K562 (cell line): ENCODE measurements around the gene COPG2. TPM values are rescaled to one million over a fixed set of nuclear protein-coding genes. Genes with fewer than 3 reads are reported as not detected.

ENCODE experiments used
- ATAC-seq: fragments of 200-7000 bp; cut with Tn5 transposase; 3 replicates; pipeline ENCODE4 v1.9.1; 2020; ENCODE audit warnings: moderate library complexity
- BruUV-seq: library from RNA; stranded (reverse); fragments of 400-500 nt; replicated peaks from 2 replicates; lab custom pipeline; 2021; lab: Mats Ljungman, UMichigan
- CTCF ChIA-PET: fragments of 300-600 bp; formaldehyde crosslinking; extraction: SDS; loops from one replicate; lab custom pipeline; 2021; ENCODE audit warnings: low intra/inter-chr PET ratio; lab: Yijun Ruan, JAX
- POLR2A ChIA-PET: fragments of 300-600, 350-650 bp; sonication (Branson Sonifier 250); formaldehyde crosslinking; extraction: SDS; loops from one replicate; lab custom pipeline; 2021; ENCODE audit warnings: antibody characterized with exemption, inconsistent platforms; lab: Yijun Ruan, JAX
- DNase-seq, 4 experiments: peaks; one replicate each; pipeline versions ENCODE4 v3.0.0 to v3.0.0-alpha.2; 2011 to 2018; ENCODE audit warnings: low spot score in 3 of 4, mixed read lengths in 3 of 4; ENCODE audit errors: extremely low read depth in 1 of 4
- FAIRE-seq: peaks from 2 replicates; lab custom pipeline; 2011; peaks lifted over from hg19 to GRCh38; lab: Jason Lieb, UNC
- H2AFZ ChIP-seq: 2 replicates; pipeline ENCODE4 v1.6.0; 2011; ENCODE audit warnings: low read depth, low read length, control low read depth, inconsistent platforms
- H3K27ac ChIP-seq: fragments of 200-600 bp; 3 replicates; pipeline ENCODE4 v1.8.0; 2011; ENCODE audit warnings: low read depth, mild to moderate bottlenecking, control low read depth, inconsistent platforms, low read length, moderate library complexity, mixed read lengths; ENCODE audit errors: extremely low read depth
- H3K27me3 ChIP-seq, 2 experiments: fragments of 300-600 bp in 1 of 2; 2 replicates in 1 of 2; 3 replicates in 1 of 2; pipeline versions ENCODE4 v1.6.0 to v1.8.0; 2011; ENCODE audit warnings: inconsistent platforms in 2 of 2, low read length in 2 of 2, mild to moderate bottlenecking in 1 of 2, mixed read lengths in 1 of 2, moderate library complexity in 1 of 2; ENCODE audit not compliant: control insufficient read depth in 2 of 2, insufficient read depth in 2 of 2
- H3K36me3 ChIP-seq: fragments of 300-600 bp; 3 replicates; pipeline ENCODE4 v1.8.0; 2011; ENCODE audit warnings: mild to moderate bottlenecking, low read length, inconsistent platforms; ENCODE audit not compliant: control insufficient read depth, insufficient read depth
- H3K4me1 ChIP-seq, 2 experiments: fragments of 200-600 bp in 1 of 2; replicated peaks in 1 of 2; 2 replicates in 1 of 2; 3 replicates in 1 of 2; pipeline versions ENCODE4 v1.5.1 to v1.8.0; 2011; ENCODE audit warnings: inconsistent platforms in 2 of 2, low read length in 2 of 2, mild to moderate bottlenecking in 1 of 2, mixed read lengths in 1 of 2, moderate library complexity in 1 of 2; ENCODE audit not compliant: control insufficient read depth in 2 of 2, insufficient read depth in 2 of 2
- H3K4me2 ChIP-seq: 2 replicates; pipeline ENCODE4 v1.6.1; 2011; ENCODE audit warnings: low read length, control low read depth, inconsistent platforms, mixed read lengths; ENCODE audit not compliant: insufficient read depth
- H3K4me3 ChIP-seq: fragments of 200-600 bp; sonication (generic), shearing (Covaris generic); 2 replicates; pipeline ENCODE4 v1.5.1; 2016; ENCODE audit warnings: control low read depth, inconsistent platforms
- H3K79me2 ChIP-seq: fragments of 200-600 bp; 3 replicates; pipeline ENCODE4 v1.8.0; 2011; ENCODE audit warnings: low read length, inconsistent platforms; ENCODE audit not compliant: control insufficient read depth, insufficient read depth
- H3K9ac ChIP-seq, 2 experiments: 2 replicates each; pipeline versions ENCODE4 v1.6.0 to v1.6.1; 2011; ENCODE audit warnings: low read depth in 2 of 2, low read length in 2 of 2, control low read depth in 1 of 2, inconsistent platforms in 1 of 2, mild to moderate bottlenecking in 1 of 2, mixed read lengths in 1 of 2; ENCODE audit not compliant: insufficient read depth in 1 of 2
- H3K9me1 ChIP-seq: one replicate; pipeline ENCODE4 v1.6.0; 2011; ENCODE audit warnings: inconsistent platforms, mild to moderate bottlenecking, low read length, moderate library complexity; ENCODE audit not compliant: control insufficient read depth, insufficient read depth
- H3K9me3 ChIP-seq: replicated peaks from 2 replicates; pipeline ENCODE4 v1.5.1; 2011; ENCODE audit warnings: low read depth, low read length, inconsistent platforms; ENCODE audit not compliant: control insufficient read depth, insufficient read depth
- H4K20me1 ChIP-seq: replicated peaks from 2 replicates; pipeline ENCODE4 v1.6.1; 2011; ENCODE audit warnings: low read length, inconsistent platforms, mixed read lengths; ENCODE audit not compliant: control insufficient read depth, insufficient read depth
- ATF2 ChIP-seq: sonication (generic); formaldehyde crosslinking; IDR thresholded peaks from 2 replicates; pipeline ENCODE4 v1.8.1; 2022; ENCODE audit warnings: missing genetic modification reagents
- C11orf30 ChIP-seq: fragments of 450-650 bp; IDR thresholded peaks from 2 replicates; pipeline ENCODE4 v1.6.1; 2016; ENCODE audit warnings: low read depth, mild to moderate bottlenecking
- CREB3L1 ChIP-seq: fragments of 450-650 bp; IDR thresholded peaks from 2 replicates; pipeline ENCODE4 v1.6.1; 2014; ENCODE audit warnings: low read depth, mild to moderate bottlenecking, moderate library complexity, borderline replicate concordance
- CTCFL ChIP-seq: IDR thresholded peaks from 2 replicates; pipeline ENCODE4 v1.6.1; 2011; ENCODE audit warnings: borderline replicate concordance, low read depth, mild to moderate bottlenecking, moderate library complexity, low read length; ENCODE audit not compliant: insufficient read depth, poor library complexity, severe bottlenecking
- ETS2 ChIP-seq: IDR thresholded peaks from 2 replicates; pipeline ENCODE4 v1.6.1; 2016; ENCODE audit warnings: borderline replicate concordance, missing genetic modification characterization, mild to moderate bottlenecking, moderate library complexity, missing compliant biosample characterization; ENCODE audit not compliant: poor library complexity, severe bottlenecking
- ETV1 ChIP-seq: fragments of 450-650 bp; conservative IDR thresholded peaks from 2 replicates; pipeline ENCODE4 v1.6.1; 2016; ENCODE audit warnings: missing genetic modification characterization, control low read depth, low read depth, missing compliant biosample characterization
- KDM1A ChIP-seq, 2 experiments: fragments of 450-650 bp; IDR thresholded peaks; 2 replicates each; pipeline ENCODE4 v1.6.1; 2016; ENCODE audit warnings: mild to moderate bottlenecking in 2 of 2
- KDM4B ChIP-seq, 2 experiments: fragments of 450-650 bp in 1 of 2; sonication (generic) in 1 of 2; IDR thresholded peaks; 2 replicates each; pipeline ENCODE4 v1.6.1; 2016 to 2017; ENCODE audit warnings: borderline replicate concordance in 2 of 2, antibody characterized with exemption in 1 of 2, low read depth in 1 of 2, mild to moderate bottlenecking in 1 of 2
- NFRKB ChIP-seq: fragments of 450-650 bp; IDR thresholded peaks from 2 replicates; pipeline ENCODE4 v1.6.1; 2016; ENCODE audit warnings: low read depth
- PRPF4 ChIP-seq: fragments of 200-400 bp; formaldehyde crosslinking; IDR thresholded peaks from one replicate; pipeline ENCODE4 v1.6.1; 2017; ENCODE audit warnings: low read length, low read depth, mild to moderate bottlenecking; ENCODE audit not compliant: insufficient read depth, poor library complexity, severe bottlenecking
- RBM14 ChIP-seq: fragments of 200-400 bp; formaldehyde crosslinking; IDR thresholded peaks from 2 replicates; pipeline ENCODE4 v1.6.1; 2018; ENCODE audit warnings: low read depth, mild to moderate bottlenecking, low read length, moderate library complexity, borderline replicate concordance; ENCODE audit not compliant: insufficient read depth
- SMARCA4 ChIP-seq: fragments of 450-650 bp; IDR thresholded peaks from 2 replicates; pipeline ENCODE4 v1.6.1; 2016
- TRIM24 ChIP-seq, 2 experiments: fragments of 450-650 bp; IDR thresholded peaks; 2 replicates each; pipeline ENCODE4 v1.6.1; 2016
- ZNF316 ChIP-seq: fragments of 450-650 bp; IDR thresholded peaks from 2 replicates; pipeline ENCODE4 v1.6.1; 2016
- ZNF584 ChIP-seq: fragments of 200-800 bp; sonication (Bioruptor generic); IDR thresholded peaks from 2 replicates; pipeline ENCODE4 v1.6.1; 2016; ENCODE audit warnings: low read depth, mild to moderate bottlenecking, missing genetic modification characterization, missing compliant biosample characterization
- WGBS: fragments of 100-300 bp; shearing (Covaris generic); methylation state at CpG from one replicate; pipeline ENCODE4 v1.1.6; 2016; ENCODE audit warnings: low coverage, mixed read lengths; ENCODE audit not compliant: insufficient coverage; ENCODE audit errors: missing lambda C conversion rate; 5-methylcytosine and 5-hydroxymethylcytosine counted together
- in situ Hi-C: fragments of 300-500 bp; cut with MboI; formaldehyde crosslinking; loops from 4 replicates; pipeline ENCODE4 v1.15.0; 2018; ENCODE audit warnings: inconsistent platforms, mixed read lengths
- intact Hi-C: fragments of 100-400 bp; cut with micrococcal nuclease; formaldehyde crosslinking; loops from 2 replicates; pipeline ENCODE4 v1.14.2; 2022
- polyA plus RNA-seq, 8 experiments: library from polyadenylated mRNA; depleted of rRNA in 4 of 8; stranded (reverse) in 5 of 8; unstranded in 3 of 8; fragments of >200 nt; fragmentation: Nextera tagmentation in 2 of 8; fragmentation: Illumina TruSeq in 1 of 8; extraction: Ambion mirVana in 2 of 8; extraction: Trizol in 1 of 8; gene quantifications; 2 replicates each; pipeline versions ENCODE4 v1.2.1 to v1.2.3, GENCODE V29; 2011 to 2014; ENCODE audit warnings: inconsistent platforms in 1 of 8, missing spikeins in 1 of 8
- total RNA-seq, 7 experiments: library from RNA; depleted of rRNA in 6 of 7; stranded (reverse); fragments of >200 nt in 6 of 7; fragmentation: Illumina TruSeq in 2 of 7; extraction: Trizol in 2 of 7; gene quantifications; 2 replicates each; pipeline versions ENCODE4 v1.2.1 to v1.2.3, GENCODE V29; 2011 to 2021; ENCODE audit warnings: low replicate concordance in 1 of 7

COPG2 gene
- total and polyA plus RNA-seq, 9 of the 15 experiments (the other 6 are each of a cell fraction or from before 2014, with no cell fraction given): 6.6 to 104 (median 32.5) TPM

GRCh38 chr7:130479716-130480400 lies 188.7 kb downstream of the COPG2 start:
- DNase-seq: no peak
- POLR2A ChIA-PET: no interaction called here
- WGBS: 0% methylated on average over 1 of the region's 1 CpG

More at GRCh38 chr7:130479716-130480400, 188.7 kb downstream of the COPG2 start:
- peaks cover 17 to 25% of the 10 kb centered on the region in 2 experiments for H3K27me3 ChIP-seq
- H3K9me1 ChIP-seq: no peaks in the 10 kb centered on the region
- CTCF ChIA-PET: no interaction called here
- intact Hi-C loops: loop anchor here (10.0 kb wide), 3 partner anchors 215 to 245 kb away; no protein-coding TSS in a partner anchor
- no peaks in the 10 kb centered on the region for H3K79me2 ChIP-seq
- H3K36me3 ChIP-seq: no peaks in the 10 kb centered on the region
- H3K4me3 ChIP-seq: no peak overlapping the region
- no peak overlapping the region for H2AFZ ChIP-seq
- H3K4me1 ChIP-seq: no peaks in the 10 kb centered on the region
- H3K4me2 ChIP-seq: no peak overlapping the region
- H3K27ac ChIP-seq: no peak overlapping the region
- no peak overlapping the region for H3K9ac ChIP-seq
- no peak for ATAC-seq
- BruUV-seq: no TSS peak
- no peaks in the 10 kb centered on the region for H4K20me1 ChIP-seq
- H3K9me3 ChIP-seq: no peaks in the 10 kb centered on the region
- TF ChIP-seq RBM14 (no peak), SMARCA4 (no peak), TRIM24 (IDR thresholded peaks at IDR 0.05) (no peak), ZNF316 (peak; percentile 83), KDM1A (IDR thresholded peaks at IDR 0.05) (no peak), CTCFL (no peak), ETS2 (tag) (no peak), ZNF584 (no peak), CREB3L1 (no peak), ETV1 (tag) (no peak), ATF2 (no peak), KDM4B (IDR thresholded peaks at IDR 0.05; ENCODE audit: borderline replicate concordance in 2 of 2, low read depth in 1 of 2) (no peak), C11orf30 (peak; percentile 60; the same call in 1 of the 2 replicates), PRPF4 (no peak), NFRKB (no peak)
- in situ Hi-C loops: no loop called here
- FAIRE-seq: no peak
